Muscle of leg (tissue), 11 donors: ENCODE data around the gene CA7. TPM values are rescaled to one million over a fixed set of nuclear protein-coding genes. Genes with fewer than 3 reads are reported as not detected.
"Not testable (repeated sequence)": the region's sequence is repeated elsewhere in the genome, so short reads cannot be mapped to it uniquely, and the experiment has no call there.

Experiments used
- DNase-seq: peaks from one replicate; pipeline ENCODE4 v3.0.0; 2013
- H3K27ac ChIP-seq: one replicate; pipeline ENCODE4 v1.5.1; 2013; ENCODE audit warnings: mild to moderate bottlenecking, low read length, control low read depth
- H3K27me3 ChIP-seq: one replicate; pipeline ENCODE4 v1.6.1; 2013; ENCODE audit warnings: low read length; ENCODE audit not compliant: control insufficient read depth, insufficient read depth
- H3K36me3 ChIP-seq: one replicate; pipeline ENCODE4 v1.6.1; 2013; ENCODE audit warnings: low read length; ENCODE audit not compliant: control insufficient read depth, insufficient read depth
- H3K4me1 ChIP-seq: one replicate; pipeline ENCODE4 v1.6.1; 2013; ENCODE audit warnings: low read length; ENCODE audit not compliant: control insufficient read depth, insufficient read depth
- H3K4me3 ChIP-seq: one replicate; pipeline ENCODE4 v1.5.1; 2013; ENCODE audit warnings: low read length, control low read depth
- H3K9me3 ChIP-seq: replicated peaks from 2 replicates; pipeline ENCODE4 v1.6.1; 2013; ENCODE audit warnings: low read depth, low read length; ENCODE audit not compliant: control insufficient read depth
- WGBS: methylation state at CpG from one replicate; pipeline ENCODE4 v1.1.5; 2013; ENCODE audit warnings: missing lambda C conversion rate; ENCODE audit not compliant: insufficient coverage; 5-methylcytosine and 5-hydroxymethylcytosine counted together
- polyA plus RNA-seq, 8 donors: library from polyadenylated mRNA; unstranded; fragments of 120-200 nt; gene quantifications; one replicate each; pipeline versions ENCODE4 v1.2.1 to v1.2.3, GENCODE V29; 2013; ENCODE audit warnings: inconsistent platforms in 1 of 8, low replicate concordance in 1 of 8; ENCODE audit not compliant: insufficient read length in 8 of 8, insufficient read depth in 1 of 8
- total RNA-seq: library from RNA; stranded (reverse); fragments of 120-200 nt; gene quantifications from one replicate; pipeline ENCODE4 v1.2.4, GENCODE V29; 2013

The CA7 gene
- total and polyA plus RNA-seq, 9 donors: 0.12 TPM; not detected in 8

GRCh38 chr16:66895689-66895979, 51.4 kb downstream of the CA7 start:
- Histone ChIP-seq H3K36me3 (no peaks in the 10 kb centered on the region), H3K4me1 (peaks cover 19% of the 10 kb centered on the region), H3K27ac (no peak overlapping the region), H3K9me3 (no peaks in the 10 kb centered on the region), H3K27me3 (no peaks in the 10 kb centered on the region), H3K4me3 (no peak overlapping the region)
- 93% methylated on average over 5 of the region's 5 CpGs for WGBS
- no peak for DNase-seq

DNA sequence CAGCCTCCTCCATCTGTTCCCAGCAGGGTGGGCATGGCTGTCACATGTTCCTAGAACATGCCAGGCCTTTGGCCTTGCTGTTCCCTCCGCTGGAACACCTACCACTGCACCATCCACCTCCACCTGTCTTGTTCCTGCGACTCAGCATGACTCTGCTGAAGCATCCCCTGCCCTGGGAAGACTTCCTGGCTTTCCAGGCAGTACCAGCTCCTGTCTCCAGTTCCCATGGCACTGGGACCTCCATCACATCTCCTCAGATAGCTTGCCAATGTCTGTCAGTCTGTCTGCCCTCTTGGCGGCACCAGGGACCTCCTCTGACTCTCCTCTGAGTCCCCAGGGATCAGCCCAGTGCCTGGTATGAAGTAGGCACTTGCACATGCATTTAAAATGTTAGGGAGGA, 51.8 kb downstream of the CA7 start:
- H3K27me3 ChIP-seq: no peaks in the 10 kb centered on the region
- H3K36me3 ChIP-seq: no peaks in the 10 kb centered on the region
- H3K27ac ChIP-seq: no peak overlapping the region
- no peak for DNase-seq
- 95% methylated on average over 2 of the region's 3 CpGs for WGBS
- no peaks in the 10 kb centered on the region for H3K9me3 ChIP-seq
- no peak overlapping the region for H3K4me3 ChIP-seq
- peaks cover 23% of the 10 kb centered on the region for H3K4me1 ChIP-seq

DNA sequence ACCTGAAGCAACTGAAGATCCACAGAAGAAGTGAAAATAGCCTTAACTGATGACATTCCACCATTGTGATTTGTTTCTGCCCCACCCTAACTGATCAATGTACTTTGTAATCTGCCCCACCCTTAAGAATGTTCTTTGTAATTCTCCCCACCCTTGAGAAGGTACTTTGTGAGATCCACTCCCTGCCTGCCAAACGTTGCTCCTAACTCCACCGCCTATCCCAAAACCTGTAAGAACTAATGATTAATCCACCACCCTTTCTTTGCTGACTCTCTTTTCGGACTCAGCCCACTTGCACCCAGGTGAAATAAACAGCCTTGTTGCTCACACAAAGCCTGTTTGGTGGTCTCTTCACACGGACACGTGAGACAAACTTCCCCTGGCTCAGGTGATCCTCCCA, 52.5 kb downstream of the CA7 start:
- not testable (repeated sequence) for DNase-seq, H3K4me3 ChIP-seq, H3K27me3 ChIP-seq, H3K9me3 ChIP-seq, H3K36me3 ChIP-seq, H3K27ac ChIP-seq
- H3K4me1 ChIP-seq: peaks cover 30% of the 10 kb centered on the region
- 63% methylated on average over 5 of the region's 5 CpGs for WGBS

DNA sequence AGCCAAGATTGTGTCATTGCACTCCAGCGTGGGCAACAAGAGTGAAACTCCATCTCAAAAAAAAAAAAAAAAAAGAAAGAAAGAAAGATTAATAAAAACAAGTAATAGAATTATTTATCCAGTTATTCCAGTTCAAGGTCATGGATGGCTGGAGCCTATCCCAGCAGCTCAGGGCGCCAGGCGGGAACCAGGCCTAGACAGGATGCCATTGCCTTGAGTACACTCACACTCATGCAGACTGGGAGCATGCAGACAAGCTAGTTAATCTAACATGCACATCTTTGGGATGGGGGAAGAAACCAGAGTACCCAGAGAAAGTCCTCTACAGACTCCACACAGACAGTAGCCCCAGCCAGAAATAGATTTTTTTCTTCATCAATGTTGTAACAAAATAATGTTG, 54.0 kb downstream of the CA7 start:
- H3K4me1 ChIP-seq: peaks cover 45% of the 10 kb centered on the region

DNA sequence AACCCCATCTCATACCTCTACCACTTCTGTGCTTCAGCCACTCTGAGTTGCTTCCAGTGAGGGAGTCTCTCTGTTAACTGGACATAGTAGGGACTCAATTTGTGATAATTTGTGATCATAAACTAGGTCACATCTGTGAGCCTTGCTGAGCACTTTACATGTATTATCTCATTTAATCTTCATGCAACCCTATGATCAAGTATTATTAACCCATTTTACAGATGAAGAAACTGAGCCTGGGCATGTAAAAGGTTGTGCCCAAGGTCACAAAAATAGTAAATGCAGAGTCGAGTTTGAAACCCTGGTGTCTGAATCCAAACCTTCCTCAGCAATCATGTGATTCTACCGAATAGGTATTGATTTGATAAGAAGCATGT, 54.7 kb downstream of the CA7 start:
- Histone ChIP-seq H3K9me3 (no peaks in the 10 kb centered on the region), H3K27me3 (no peaks in the 10 kb centered on the region), H3K4me1 (peaks cover 51% of the 10 kb centered on the region), H3K27ac (peak overlapping the region; percentile 80), H3K36me3 (no peaks in the 10 kb centered on the region), H3K4me3 (no peak overlapping the region)
- DNase-seq: no peak
- no CpG with 5 or more reads among the region's 2 CpGs for WGBS

More for the DNA sequence above, 54.0 kb downstream of the CA7 start:
- no peak for DNase-seq
- H3K36me3 ChIP-seq: no peaks in the 10 kb centered on the region
- WGBS: 75% methylated on average over 2 of the region's 3 CpGs
- H3K27me3 ChIP-seq: no peaks in the 10 kb centered on the region
- H3K4me3 ChIP-seq: no peak overlapping the region
- H3K9me3 ChIP-seq: no peaks in the 10 kb centered on the region
- no peak overlapping the region for H3K27ac ChIP-seq

GRCh38 chr16:66899310-66899944, 55.2 kb downstream of the CA7 start:
- Histone ChIP-seq H3K4me3 (no peak overlapping the region), H3K27ac (peak overlapping the region; percentile 80), H3K36me3 (no peaks in the 10 kb centered on the region), H3K4me1 (peaks cover 56% of the 10 kb centered on the region), H3K27me3 (no peaks in the 10 kb centered on the region), H3K9me3 (no peaks in the 10 kb centered on the region)
- WGBS: 76% methylated on average over 6 of the region's 6 CpGs
- no peak for DNase-seq

DNA sequence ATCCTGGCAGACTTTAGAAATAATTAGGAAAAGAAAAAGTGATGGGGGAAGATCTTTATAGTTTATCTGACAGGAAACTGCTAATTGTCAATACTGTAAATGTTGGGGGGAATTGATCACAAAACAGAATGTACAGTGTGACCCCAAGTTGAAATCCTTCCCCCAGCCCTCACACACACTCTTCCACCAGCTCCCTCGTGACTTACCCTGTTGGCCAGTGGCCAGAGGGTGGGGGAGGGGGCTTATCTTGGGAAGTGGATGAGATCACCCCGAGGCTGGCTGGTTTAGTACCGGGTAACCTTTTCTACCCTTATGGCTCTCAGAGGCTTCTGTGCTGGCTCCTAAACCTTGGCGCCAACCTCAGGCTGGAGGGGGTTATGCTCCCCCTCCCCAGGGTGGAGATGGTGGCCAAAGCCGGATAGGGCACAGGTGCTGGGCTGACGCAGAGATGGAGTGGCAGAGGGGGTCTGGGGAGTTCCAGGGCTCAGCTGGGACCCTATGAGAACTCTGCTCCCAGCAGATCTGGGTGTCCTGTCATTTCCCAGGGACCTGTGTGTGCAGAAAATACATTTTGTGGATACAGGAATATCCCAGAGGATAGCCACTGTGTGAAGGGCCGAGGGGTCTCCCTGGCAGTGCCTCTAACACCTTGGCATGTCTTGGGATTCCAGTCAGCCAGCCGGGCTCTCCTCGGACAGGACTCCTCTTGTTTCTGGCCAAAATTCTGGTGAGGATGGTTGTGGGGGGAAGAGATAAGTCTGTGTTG, 55.9 kb downstream of the CA7 start:
- H3K36me3 ChIP-seq: no peaks in the 10 kb centered on the region
- H3K27me3 ChIP-seq: no peaks in the 10 kb centered on the region
- no peak overlapping the region for H3K4me3 ChIP-seq
- H3K27ac ChIP-seq: peak overlapping the region; percentile 80
- peaks cover 63% of the 10 kb centered on the region for H3K4me1 ChIP-seq
- WGBS: 25% methylated on average over 6 of the region's 9 CpGs
- no peaks in the 10 kb centered on the region for H3K9me3 ChIP-seq
- DNase-seq: peak; percentile 60

- no peaks in the 10 kb centered on the region for H3K9me3 ChIP-seq
- DNase-seq: peak; percentile 50
- no peaks in the 10 kb centered on the region for H3K36me3 ChIP-seq
- peaks cover 67% of the 10 kb centered on the region for H3K4me1 ChIP-seq
- 63% methylated on average over 3 of the region's 7 CpGs for WGBS
- no peak overlapping the region for H3K4me3 ChIP-seq
- peak overlapping the region; percentile 80 for H3K27ac ChIP-seq
- no peaks in the 10 kb centered on the region for H3K27me3 ChIP-seq
These were observed 56.7 kb downstream of the CA7 start for GRCh38 chr16:66900721-66901441.

DNA sequence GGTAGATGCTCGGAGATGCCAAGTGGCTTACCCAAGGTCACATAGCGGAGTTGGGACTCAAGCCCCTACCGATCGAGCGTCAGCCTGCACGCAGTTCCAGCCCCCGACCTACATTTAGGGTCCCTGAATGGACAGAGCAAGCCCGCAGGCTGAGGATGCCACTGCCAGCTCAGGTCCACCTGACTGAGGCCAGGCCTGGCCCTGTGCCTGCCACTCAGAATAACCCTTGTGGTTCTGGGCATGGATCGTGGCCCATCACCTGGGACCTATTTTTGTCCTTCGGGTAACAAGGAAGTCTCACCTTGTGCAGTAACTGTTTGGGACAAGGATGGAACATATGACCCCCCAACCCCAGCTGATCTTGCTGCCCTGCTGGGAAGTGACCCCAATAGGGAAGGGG, 57.4 kb downstream of the CA7 start:
- Histone ChIP-seq H3K4me3 (no peak overlapping the region), H3K27ac (peak overlapping the region; percentile 80), H3K36me3 (no peaks in the 10 kb centered on the region), H3K27me3 (no peaks in the 10 kb centered on the region), H3K9me3 (no peaks in the 10 kb centered on the region), H3K4me1 (peaks cover 72% of the 10 kb centered on the region)
- 93% methylated on average over 9 of the region's 10 CpGs for WGBS
- no peak for DNase-seq
